HG02571 (cell line): Measurements from ENCODE around the gene MYO15A.

Source experiments
- ATAC-seq: cut with Tn5 transposase; IDR thresholded peaks from one replicate; pipeline ENCODE4 v1.9.1; 2021; ENCODE audit warnings: mild to moderate bottlenecking, moderate library complexity; ENCODE audit not compliant: unreplicated experiment

The MYO15A gene

GRCh38 chr17:18157354-18157985 lies 48.9 kb downstream of the MYO15A start:
- no peak for ATAC-seq

GRCh38 chr17:18158022-18158600 lies 49.6 kb downstream of the MYO15A start:
- peak; percentile 34 for ATAC-seq

GRCh38 chr17:18159551-18160120 lies 51.1 kb downstream of the MYO15A start:
- no peak for ATAC-seq

- no peak for ATAC-seq
Observed at GRCh38 chr17:18160128-18160856, 51.7 kb downstream of the MYO15A start.

GRCh38 chr17:18161207-18162145 lies 52.9 kb downstream of the MYO15A start:
- peak; percentile 61 for ATAC-seq

GRCh38 chr17:18163547-18163946 lies 55.0 kb downstream of the MYO15A start:
- no peak for ATAC-seq

GRCh38 chr17:18166894-18167293 lies 58.3 kb downstream of the MYO15A start:
- no peak for ATAC-seq

- ATAC-seq: no peak
Observed at GRCh38 chr17:18167421-18167820, 58.9 kb downstream of the MYO15A start.

- no peak for ATAC-seq
Observed at GRCh38 chr17:18172531-18173278, 64.1 kb downstream of the MYO15A start.

- no peak for ATAC-seq
Observed at GRCh38 chr17:18173740-18174139, 65.2 kb downstream of the MYO15A start.

- ATAC-seq: no peak
Observed at GRCh38 chr17:18176176-18176575, 67.6 kb downstream of the MYO15A start.

- no peak for ATAC-seq
Observed at GRCh38 chr17:18177133-18177532, 68.6 kb downstream of the MYO15A start.

GRCh38 chr17:18177722-18178121 lies 69.2 kb downstream of the MYO15A start:
- no peak for ATAC-seq

GRCh38 chr17:18179196-18179595 lies 70.6 kb downstream of the MYO15A start:
- ATAC-seq: no peak

- no peak for ATAC-seq
Observed at GRCh38 chr17:18179804-18180203, 71.2 kb downstream of the MYO15A start.

- ATAC-seq: no peak
Observed at GRCh38 chr17:18181358-18181757, 72.8 kb downstream of the MYO15A start.

GRCh38 chr17:18182110-18182977 lies 73.8 kb downstream of the MYO15A start:
- ATAC-seq: no peak

GRCh38 chr17:18182978-18183333 lies 74.4 kb downstream of the MYO15A start:
- peak; percentile 35 for ATAC-seq
